ENCODE data around the gene LGALS8. TPM values are rescaled to one million over a fixed set of nuclear protein-coding genes. Genes with fewer than 3 reads are reported as not detected.

The LGALS8 gene
- total RNA-seq, 1 experiment from 2014 or later, result 47.9 TPM

DNA sequence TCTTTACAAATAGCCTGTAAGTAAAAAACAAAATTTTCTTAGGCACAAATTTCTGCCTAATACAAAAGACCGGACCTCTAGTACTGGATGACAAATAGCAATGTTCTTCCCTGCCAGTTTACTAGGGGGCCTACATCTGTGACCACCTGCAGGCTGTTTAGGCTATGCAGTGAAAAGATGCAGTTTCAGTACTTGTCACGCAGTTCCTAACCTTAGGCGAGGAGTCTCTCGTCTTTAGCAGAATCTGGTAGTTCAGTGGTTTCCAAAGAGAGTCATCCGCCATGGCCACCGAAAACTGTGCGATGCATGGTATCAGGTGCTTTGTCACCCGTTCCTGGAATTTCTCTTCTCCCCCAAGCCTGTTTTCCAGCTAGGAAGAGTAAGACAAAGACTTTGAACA, 29.6 kb downstream of the LGALS8 start:
- H4K20me1 ChIP-seq (ENCODE audit: low read length), result no peaks in the 10 kb centered on the region
- CTCF ChIA-PET, result no interaction called here
- no peak overlapping the region for H3K9ac ChIP-seq (ENCODE audit: low read length)
- H3K4me1 ChIP-seq (ENCODE audit: insufficient read depth, low read length), result no peaks in the 10 kb centered on the region
- H3K9me2 ChIP-seq (replicated peaks; ENCODE audit: low read length), result no peaks in the 10 kb centered on the region
- no peaks in the 10 kb centered on the region for H3K9me3 ChIP-seq (ENCODE audit: low read length)
- H3K36me3 ChIP-seq (ENCODE audit: low read depth, low read length), result peaks cover 48% of the 10 kb centered on the region
- DNase-seq (no peak), ATAC-seq (no peak)
- POLR2A ChIA-PET (ENCODE audit: unreplicated experiment), result no interaction called here
- no peaks in the 10 kb centered on the region for H3F3A ChIP-seq (ENCODE audit: low read length, unreplicated experiment)
- no peak for TF ChIP-seq EZH2 (IDR thresholded peaks at IDR 0.05; ENCODE audit: low read length, unreplicated experiment)
- TF ChIP-seq, protein P1, sequence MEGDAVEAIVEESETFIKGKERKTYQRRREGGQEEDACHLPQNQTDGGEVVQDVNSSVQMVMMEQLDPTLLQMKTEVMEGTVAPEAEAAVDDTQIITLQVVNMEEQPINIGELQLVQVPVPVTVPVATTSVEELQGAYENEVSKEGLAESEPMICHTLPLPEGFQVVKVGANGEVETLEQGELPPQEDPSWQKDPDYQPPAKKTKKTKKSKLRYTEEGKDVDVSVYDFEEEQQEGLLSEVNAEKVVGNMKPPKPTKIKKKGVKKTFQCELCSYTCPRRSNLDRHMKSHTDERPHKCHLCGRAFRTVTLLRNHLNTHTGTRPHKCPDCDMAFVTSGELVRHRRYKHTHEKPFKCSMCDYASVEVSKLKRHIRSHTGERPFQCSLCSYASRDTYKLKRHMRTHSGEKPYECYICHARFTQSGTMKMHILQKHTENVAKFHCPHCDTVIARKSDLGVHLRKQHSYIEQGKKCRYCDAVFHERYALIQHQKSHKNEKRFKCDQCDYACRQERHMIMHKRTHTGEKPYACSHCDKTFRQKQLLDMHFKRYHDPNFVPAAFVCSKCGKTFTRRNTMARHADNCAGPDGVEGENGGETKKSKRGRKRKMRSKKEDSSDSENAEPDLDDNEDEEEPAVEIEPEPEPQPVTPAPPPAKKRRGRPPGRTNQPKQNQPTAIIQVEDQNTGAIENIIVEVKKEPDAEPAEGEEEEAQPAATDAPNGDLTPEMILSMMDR (conservative IDR thresholded peaks at IDR 0.05; ENCODE audit: low read depth, low read length), result no peak
- intact Hi-C loops (cut with micrococcal nuclease), result no loop called here
- H3K27ac ChIP-seq (ENCODE audit: low read length), result no peak overlapping the region
- no peak overlapping the region for H3K4me2 ChIP-seq (ENCODE audit: low read length)
- BruUV-seq (replicated peaks), result no TSS peak
- no peaks in the 10 kb centered on the region for H3K79me2 ChIP-seq (ENCODE audit: low read length)
- H3K27me3 ChIP-seq (ENCODE audit: low read length), result no peaks in the 10 kb centered on the region
- H2AFZ ChIP-seq (ENCODE audit: low read length), result no peak overlapping the region
- H3K4me3 ChIP-seq (ENCODE audit: low read length), result no peak overlapping the region

DNA sequence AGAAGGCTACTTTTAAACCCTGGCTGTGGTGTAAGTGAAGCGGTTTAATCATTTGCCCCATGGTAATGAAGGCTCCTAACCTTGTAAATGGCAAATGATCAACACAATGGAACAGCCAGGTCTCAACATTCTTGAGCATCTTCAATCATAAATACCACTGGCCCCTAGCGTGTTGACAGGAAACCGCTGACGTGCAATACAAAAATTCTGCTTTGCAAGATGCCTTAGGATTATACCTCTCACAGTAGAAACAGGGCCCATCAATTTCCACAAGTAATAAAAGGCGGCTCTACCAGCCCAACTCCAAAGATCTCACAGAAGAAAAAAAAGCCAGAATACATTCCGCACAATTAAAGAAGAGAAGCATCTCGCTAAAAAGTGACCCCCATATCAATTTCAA, 32.8 kb downstream of the LGALS8 start:
- no peak overlapping the region for H3K9ac ChIP-seq (ENCODE audit: low read length)
- H3K9me3 ChIP-seq (ENCODE audit: low read length), result no peaks in the 10 kb centered on the region
- DNase-seq (no peak), ATAC-seq (no peak)
- BruUV-seq (replicated peaks), result no TSS peak
- H3K27me3 ChIP-seq (ENCODE audit: low read length), result no peaks in the 10 kb centered on the region
- no peaks in the 10 kb centered on the region for H3K79me2 ChIP-seq (ENCODE audit: low read length)
- H3F3A ChIP-seq (ENCODE audit: low read length, unreplicated experiment), result no peaks in the 10 kb centered on the region
- POLR2A ChIA-PET (ENCODE audit: unreplicated experiment), result no interaction called here
- intact Hi-C loops (cut with micrococcal nuclease), result no loop called here
- H3K9me2 ChIP-seq (replicated peaks; ENCODE audit: low read length), result no peaks in the 10 kb centered on the region
- H3K4me1 ChIP-seq (ENCODE audit: insufficient read depth, low read length), result no peaks in the 10 kb centered on the region
- H4K20me1 ChIP-seq (ENCODE audit: low read length), result no peaks in the 10 kb centered on the region
- H3K27ac ChIP-seq (ENCODE audit: low read length), result no peak overlapping the region
- CTCF ChIA-PET, result no interaction called here
- no peak overlapping the region for H3K4me2 ChIP-seq (ENCODE audit: low read length)
- no peak overlapping the region for H2AFZ ChIP-seq (ENCODE audit: low read length)
- no peak overlapping the region for H3K4me3 ChIP-seq (ENCODE audit: low read length)
- TF ChIP-seq EZH2phosphoT487 (IDR thresholded peaks at IDR 0.05; ENCODE audit: borderline replicate concordance, low read length) (no peak), EZH2 (IDR thresholded peaks at IDR 0.05; ENCODE audit: low read length, unreplicated experiment) (no peak)
- TF ChIP-seq, protein P1 (conservative IDR thresholded peaks at IDR 0.05; ENCODE audit: low read depth, low read length), result no peak
- H3K36me3 ChIP-seq (ENCODE audit: low read depth, low read length), result peaks cover 26% of the 10 kb centered on the region

DNA sequence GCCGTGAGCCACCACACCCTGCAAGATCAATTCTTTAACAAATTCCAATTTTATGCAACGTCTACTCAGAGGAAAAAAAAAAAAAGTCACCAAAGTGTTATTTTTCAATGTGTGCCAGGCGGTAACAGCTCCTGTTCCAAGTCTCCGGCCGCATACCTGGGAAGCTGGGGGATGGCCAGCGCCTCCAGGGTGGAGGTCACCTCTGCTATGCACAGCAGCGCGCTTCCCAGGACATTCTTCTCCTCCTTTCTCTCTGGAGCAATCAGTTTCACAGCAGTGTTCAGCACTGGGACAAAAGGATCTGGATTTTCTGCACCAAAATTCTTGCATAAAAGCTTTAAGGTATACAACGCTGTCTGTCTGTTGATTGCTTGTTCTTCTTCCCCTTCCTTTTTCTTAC, 34.3 kb downstream of the LGALS8 start:
- BruUV-seq (replicated peaks), result no TSS peak
- Histone ChIP-seq H2AFZ (ENCODE audit: low read length) (no peak overlapping the region), H3K4me1 (ENCODE audit: insufficient read depth, low read length) (no peaks in the 10 kb centered on the region), H3K79me2 (ENCODE audit: low read length) (no peaks in the 10 kb centered on the region), H3K4me2 (ENCODE audit: low read length) (no peak overlapping the region), H3K9me3 (ENCODE audit: low read length) (no peaks in the 10 kb centered on the region), H3K27ac (ENCODE audit: low read length) (no peak overlapping the region), H3K4me3 (ENCODE audit: low read length) (no peak overlapping the region), H3K9me2 (replicated peaks; ENCODE audit: low read length) (no peaks in the 10 kb centered on the region), H3K27me3 (ENCODE audit: low read length) (no peaks in the 10 kb centered on the region), H4K20me1 (ENCODE audit: low read length) (no peaks in the 10 kb centered on the region), H3K9ac (ENCODE audit: low read length) (no peak overlapping the region), H3K36me3 (ENCODE audit: low read depth, low read length) (peaks cover 18% of the 10 kb centered on the region), H3F3A (ENCODE audit: low read length, unreplicated experiment) (no peaks in the 10 kb centered on the region)
- TF ChIP-seq EZH2phosphoT487 (IDR thresholded peaks at IDR 0.05; ENCODE audit: borderline replicate concordance, low read length) (no peak), EZH2 (IDR thresholded peaks at IDR 0.05; ENCODE audit: low read length, unreplicated experiment) (no peak)
- TF ChIP-seq, protein P1 (conservative IDR thresholded peaks at IDR 0.05; ENCODE audit: low read depth, low read length), result no peak
- CTCF ChIA-PET, result no interaction called here
- POLR2A ChIA-PET (ENCODE audit: unreplicated experiment), result no interaction called here
- intact Hi-C loops (cut with micrococcal nuclease), result no loop called here
- ATAC-seq, result no peak
- DNase-seq, result no peak
